ENCODE results near the gene ADH1C.
"Not testable (repeated sequence)": the region's sequence is repeated elsewhere in the genome, so short reads cannot be mapped to it uniquely, and the experiment has no call there.

Gene ADH1C

GRCh38 chr4:99329876-99330275 is 22.7 kb downstream of the ADH1C start:
- no peak overlapping the region for H3K27ac ChIP-seq
- TF ChIP-seq, protein P1, sequence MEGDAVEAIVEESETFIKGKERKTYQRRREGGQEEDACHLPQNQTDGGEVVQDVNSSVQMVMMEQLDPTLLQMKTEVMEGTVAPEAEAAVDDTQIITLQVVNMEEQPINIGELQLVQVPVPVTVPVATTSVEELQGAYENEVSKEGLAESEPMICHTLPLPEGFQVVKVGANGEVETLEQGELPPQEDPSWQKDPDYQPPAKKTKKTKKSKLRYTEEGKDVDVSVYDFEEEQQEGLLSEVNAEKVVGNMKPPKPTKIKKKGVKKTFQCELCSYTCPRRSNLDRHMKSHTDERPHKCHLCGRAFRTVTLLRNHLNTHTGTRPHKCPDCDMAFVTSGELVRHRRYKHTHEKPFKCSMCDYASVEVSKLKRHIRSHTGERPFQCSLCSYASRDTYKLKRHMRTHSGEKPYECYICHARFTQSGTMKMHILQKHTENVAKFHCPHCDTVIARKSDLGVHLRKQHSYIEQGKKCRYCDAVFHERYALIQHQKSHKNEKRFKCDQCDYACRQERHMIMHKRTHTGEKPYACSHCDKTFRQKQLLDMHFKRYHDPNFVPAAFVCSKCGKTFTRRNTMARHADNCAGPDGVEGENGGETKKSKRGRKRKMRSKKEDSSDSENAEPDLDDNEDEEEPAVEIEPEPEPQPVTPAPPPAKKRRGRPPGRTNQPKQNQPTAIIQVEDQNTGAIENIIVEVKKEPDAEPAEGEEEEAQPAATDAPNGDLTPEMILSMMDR (conservative IDR thresholded peaks at IDR 0.05): no peak

GRCh38 chr4:99324979-99325378 is 27.6 kb downstream of the ADH1C start:
- TF ChIP-seq, protein P1 (conservative IDR thresholded peaks at IDR 0.05): no peak
- peak overlapping the region; percentile 22 for H3K27ac ChIP-seq

GRCh38 chr4:99324361-99324760 is 28.2 kb downstream of the ADH1C start:
- TF ChIP-seq, protein P1 (conservative IDR thresholded peaks at IDR 0.05): no peak
- H3K27ac ChIP-seq: peak overlapping the region; percentile 22

- TF ChIP-seq, protein P1 (conservative IDR thresholded peaks at IDR 0.05): no peak
- no peak overlapping the region for H3K27ac ChIP-seq
Observed at GRCh38 chr4:99323756-99324155, 28.8 kb downstream of the ADH1C start.

DNA sequence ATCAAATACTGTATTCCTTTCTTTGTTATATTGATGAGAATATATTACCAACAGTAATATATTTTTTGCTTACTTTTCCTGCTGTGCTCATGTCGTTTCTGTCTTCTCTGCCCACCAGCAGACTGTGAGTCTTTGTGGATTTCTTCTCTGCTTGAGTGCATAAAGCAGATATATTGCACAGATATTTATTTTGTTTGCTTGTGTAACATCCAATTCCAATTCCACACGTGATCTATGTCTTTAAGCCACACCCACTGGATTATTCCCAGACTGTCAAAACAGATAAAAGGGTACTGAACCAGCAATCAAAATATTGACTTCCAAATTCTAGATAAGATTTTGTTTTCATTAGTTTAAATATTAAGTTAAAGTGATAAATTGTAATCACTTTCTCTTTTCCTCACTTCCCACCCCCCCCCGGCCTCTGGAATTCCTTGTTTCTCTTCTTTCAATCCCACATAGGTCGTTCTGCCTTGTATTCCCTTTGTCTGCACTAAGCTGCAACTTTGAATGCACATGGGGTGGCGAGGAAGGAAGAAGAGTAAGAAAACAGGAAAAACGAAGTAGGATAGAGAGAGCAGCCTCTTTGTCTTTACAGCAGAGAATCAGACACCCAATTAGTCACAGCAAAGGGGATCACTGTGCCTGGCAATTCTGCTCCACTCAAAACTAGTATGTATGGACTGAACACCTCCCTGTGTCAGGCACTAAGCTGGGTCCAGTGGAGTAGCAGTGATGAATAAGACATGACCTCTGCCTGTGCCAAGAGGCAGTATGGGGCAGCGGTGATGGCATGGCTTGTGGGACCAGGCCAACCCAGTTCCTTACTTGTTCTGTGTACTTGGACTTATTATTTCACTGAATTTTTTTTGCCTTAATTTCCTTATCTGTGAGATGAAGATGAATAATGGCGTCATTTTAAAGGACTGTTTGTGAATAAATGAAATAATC is 31.0 kb downstream of the ADH1C start, which contains the start of gene ADH1B:
Gene ADH1B, minus strand, starts transcription at position 161 of the 951 bp plus-strand sequence. Its CDS starts 70 bp downstream, at position 91.
- TF ChIP-seq, protein P1 (conservative IDR thresholded peaks at IDR 0.05): no peak
- no peak within 1 kb of the TSS; the same call in 1 of the 2 replicates for H3K27ac ChIP-seq

DNA sequence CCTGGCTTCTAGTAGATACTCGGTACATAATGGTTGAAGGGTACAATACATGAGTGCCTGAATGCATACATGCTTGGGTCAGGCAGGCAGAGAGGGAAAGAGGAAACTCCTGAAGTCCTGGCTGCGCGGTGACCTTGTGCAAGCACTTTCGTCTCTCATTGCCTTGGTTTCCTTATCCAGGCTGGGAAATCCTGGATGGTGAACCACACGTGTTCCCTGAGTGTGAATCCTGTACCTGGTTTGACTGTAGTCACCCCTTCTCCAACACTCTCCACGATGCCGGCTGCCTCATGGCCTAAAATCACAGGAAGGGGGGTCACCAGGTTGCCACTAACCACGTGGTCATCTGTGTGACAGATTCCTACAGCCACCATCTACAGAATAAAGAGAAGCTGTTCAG is 34.7 kb downstream of the ADH1C start:
- H3K27ac ChIP-seq: not testable (repeated sequence)

- H3K27ac ChIP-seq: no peak overlapping the region
- TF ChIP-seq, protein P1 (conservative IDR thresholded peaks at IDR 0.05): no peak
Observed at GRCh38 chr4:99317354-99317753, 35.2 kb downstream of the ADH1C start.

DNA sequence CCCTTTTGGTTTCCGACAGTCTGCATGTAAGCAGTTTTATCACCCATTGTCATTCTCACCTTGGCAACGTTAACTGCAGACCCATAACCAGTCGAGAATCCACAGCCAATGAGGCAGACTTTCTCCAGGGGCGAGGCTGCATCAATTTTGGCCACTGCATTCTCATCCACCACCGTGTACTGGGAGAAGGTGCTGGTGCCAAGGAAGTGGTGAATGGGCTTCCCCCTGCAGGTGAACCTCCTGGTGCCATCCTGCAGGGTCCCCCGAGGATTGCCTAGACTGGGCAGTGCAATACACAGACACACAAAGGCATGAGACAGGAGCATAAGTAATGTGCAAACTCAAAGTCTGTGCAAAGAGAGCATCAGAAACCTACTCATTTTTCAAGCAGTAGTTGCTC is 36.7 kb downstream of the ADH1C start:
- TF ChIP-seq, protein P1 (conservative IDR thresholded peaks at IDR 0.05): no peak
- H3K27ac ChIP-seq: no peak overlapping the region

Measured in VCaP (cell line).